GM19397 (cell line): ENCODE results near the gene SULT2A1.
"Not testable (repeated sequence)": the region's sequence is repeated elsewhere in the genome, so short reads cannot be mapped to it uniquely, and the experiment has no call there.

Experiments used
- ATAC-seq: cut with Tn5 transposase; IDR thresholded peaks from one replicate; pipeline ENCODE4 v1.9.1; 2021; ENCODE audit warnings: mild to moderate bottlenecking, moderate library complexity; ENCODE audit not compliant: unreplicated experiment

SULT2A1 gene, protein sequence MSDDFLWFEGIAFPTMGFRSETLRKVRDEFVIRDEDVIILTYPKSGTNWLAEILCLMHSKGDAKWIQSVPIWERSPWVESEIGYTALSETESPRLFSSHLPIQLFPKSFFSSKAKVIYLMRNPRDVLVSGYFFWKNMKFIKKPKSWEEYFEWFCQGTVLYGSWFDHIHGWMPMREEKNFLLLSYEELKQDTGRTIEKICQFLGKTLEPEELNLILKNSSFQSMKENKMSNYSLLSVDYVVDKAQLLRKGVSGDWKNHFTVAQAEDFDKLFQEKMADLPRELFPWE

DNA sequence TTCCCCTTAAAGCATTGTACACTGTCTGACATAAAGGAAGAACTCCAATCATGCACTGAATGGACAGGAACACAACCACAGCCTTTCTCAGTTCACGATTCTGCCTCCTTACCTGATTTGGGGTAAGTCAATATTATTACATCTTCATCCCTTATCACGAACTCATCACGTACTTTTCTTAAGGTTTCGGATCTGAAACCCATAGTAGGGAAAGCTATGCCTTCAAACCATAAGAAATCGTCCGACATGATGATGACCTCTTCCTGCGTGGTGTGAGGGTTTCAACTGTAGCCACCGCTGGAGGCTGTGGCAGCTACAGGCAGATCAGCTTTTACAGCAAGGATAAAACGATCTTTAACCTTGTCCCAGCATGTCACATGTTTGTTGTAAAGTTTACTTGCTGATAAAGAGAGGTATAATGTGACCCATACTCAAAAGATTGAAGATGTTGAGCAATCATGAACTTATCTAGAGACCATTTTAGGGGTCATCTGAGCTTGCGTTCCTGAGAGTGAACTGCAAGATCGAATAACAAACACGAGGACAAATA is at the start of gene SULT2A1:
SULT2A1 (minus strand) TSS at position 306 of the 550 bp plus-strand sequence; CDS start at position 248, 58 bp downstream.
- no peak for ATAC-seq

DNA sequence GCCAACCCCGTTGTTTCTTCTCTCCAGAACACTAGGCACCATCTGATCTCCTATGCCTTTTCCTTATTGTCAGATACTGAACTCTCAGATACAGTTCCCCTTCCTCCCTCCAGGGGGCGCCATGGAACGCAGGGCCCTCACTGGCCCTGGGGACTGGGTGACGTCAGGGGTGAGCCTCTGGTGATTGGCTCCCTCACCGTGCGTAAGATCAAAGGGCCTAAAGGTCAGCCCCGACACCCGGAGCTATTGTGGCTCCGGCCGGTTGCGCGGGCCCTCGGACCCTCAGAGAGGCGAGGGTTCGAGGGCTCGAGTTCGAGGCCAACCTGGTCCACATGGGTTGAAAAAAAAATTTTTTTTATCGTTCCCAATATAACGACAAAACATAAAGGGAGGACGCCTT is 42.5 kb upstream of the SULT2A1 start:
- not testable (repeated sequence) for ATAC-seq

DNA sequence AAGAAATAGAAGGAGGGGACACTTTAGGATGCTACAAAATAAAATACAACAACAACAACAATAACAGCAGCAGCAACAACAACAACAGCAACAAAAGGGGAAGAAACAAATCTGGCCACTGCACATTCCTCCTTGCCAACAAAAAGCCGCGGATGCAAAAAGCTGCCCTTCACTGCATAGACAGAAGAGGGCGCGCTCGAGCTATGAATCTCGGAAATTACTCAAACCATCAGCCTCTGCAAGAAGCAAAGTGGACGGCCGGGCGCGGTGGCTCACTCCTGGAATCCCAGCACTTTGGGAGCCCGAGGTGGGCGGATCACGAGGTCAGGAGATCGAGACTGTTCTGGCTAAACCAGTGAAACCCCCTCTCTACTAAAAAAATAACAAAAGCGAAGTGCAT is 34.0 kb upstream of the SULT2A1 start:
- not testable (repeated sequence) for ATAC-seq

DNA sequence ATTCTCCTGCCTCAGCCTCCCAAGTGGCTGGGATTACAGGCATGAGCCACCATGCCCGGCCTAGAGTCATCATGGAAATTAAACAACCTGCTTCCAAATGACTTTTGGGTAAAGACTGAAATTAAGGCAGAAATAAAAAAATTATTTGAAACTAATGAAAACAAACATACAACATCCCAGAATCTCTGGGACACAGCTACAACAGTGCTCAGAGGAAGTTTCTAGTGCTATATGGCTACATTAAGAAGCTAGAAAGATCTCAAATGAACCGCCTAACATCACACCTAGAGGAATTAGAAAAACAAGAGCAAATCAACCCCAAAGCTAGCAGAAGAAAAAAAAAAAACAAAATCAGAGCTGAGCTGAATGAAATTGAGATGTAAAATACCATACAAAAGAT is 24.1 kb upstream of the SULT2A1 start:
- ATAC-seq = not testable (repeated sequence)

DNA sequence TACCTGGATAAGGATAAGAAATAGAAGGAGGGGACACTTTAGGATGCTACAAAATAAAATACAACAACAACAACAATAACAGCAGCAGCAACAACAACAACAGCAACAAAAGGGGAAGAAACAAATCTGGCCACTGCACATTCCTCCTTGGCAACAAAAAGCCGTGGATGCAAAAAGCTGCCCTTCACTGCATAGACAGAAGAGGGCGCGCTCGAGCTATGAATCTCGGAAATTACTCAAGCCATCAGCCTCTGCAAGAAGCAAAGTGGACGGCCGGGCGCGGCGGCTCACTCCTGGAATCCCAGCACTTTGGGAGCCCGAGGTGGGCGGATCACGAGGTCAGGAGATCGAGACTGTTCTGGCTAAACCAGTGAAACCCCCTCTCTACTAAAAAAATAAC is 23.2 kb upstream of the SULT2A1 start:
- ATAC-seq = not testable (repeated sequence)

DNA sequence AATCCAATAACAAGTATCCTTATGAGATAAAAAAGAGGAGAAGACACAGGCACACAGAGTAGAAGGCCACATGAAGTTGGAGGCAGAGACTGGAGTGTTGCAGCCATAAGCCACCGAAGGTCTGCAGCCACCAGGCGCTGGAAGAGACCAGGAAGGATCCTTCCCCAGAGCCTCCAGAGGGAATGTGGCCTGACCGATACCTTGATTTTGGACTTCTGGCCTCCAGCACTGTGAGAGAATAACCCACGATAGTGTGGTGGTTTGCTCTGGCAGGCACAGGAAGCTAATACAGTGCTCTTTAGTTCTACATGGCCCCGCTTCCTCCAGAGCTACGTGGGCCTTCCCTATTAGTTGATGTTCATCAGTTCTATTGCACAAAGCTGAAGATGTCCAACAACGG is 15.3 kb upstream of the SULT2A1 start:
- no peak for ATAC-seq

DNA sequence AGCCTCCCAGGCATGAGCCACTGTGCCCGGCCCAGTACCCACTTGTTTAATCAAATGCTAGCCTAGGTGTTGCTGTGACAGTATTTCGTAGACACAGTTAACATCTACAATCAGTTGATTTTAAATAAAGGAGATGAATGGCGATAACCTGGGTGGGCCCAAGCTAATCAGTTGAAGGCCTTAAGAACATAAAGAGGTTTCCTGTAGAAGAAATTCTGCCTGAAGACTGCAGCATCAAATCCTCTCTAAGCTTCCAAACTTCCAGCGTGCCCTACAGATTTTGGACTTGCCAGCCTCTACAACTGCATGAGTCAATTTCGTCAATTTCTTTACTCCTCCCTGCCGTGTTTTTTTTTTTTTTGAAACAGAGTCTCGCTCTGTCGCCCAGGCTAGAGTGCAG is 13.2 kb upstream of the SULT2A1 start:
- ATAC-seq = no peak

DNA sequence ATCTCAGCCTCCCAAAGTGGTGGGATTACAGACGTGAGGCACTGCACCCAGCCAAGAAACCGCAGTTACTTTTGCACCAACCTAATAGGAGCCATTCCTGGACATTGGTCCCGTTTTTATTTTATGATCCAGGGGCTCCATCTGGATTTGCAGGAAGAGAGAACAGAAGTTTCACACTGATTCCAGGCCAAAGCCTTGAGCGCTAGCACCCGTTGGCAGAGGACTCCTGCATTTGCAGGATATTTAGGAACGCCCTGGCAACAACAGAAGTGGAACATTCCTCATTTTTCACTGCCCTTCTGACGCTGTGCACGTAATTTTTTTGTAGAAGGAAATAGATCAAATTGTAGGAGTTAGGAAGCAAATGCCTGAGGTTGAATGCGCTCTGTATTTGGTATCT is 11.7 kb upstream of the SULT2A1 start:
- ATAC-seq = no peak

DNA sequence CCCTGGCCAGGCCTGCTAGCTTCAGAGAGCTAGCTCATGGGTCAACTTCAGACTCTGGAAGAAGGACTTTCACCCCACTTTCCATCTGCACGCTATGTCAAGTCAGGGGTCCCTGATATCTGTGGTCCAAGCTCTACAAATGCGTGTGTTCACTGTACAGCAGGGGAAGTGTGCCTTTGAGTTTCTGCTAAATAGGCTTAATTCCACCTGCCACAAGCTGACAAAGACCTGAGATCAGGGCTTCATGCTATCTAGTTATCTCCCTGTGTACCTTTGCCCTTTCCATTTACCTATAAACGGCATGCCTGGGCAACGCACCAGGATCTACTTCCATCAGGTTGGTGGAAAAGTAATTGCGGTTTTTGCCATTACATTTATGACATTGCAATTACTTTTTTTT is 10.7 kb upstream of the SULT2A1 start:
- no peak for ATAC-seq

DNA sequence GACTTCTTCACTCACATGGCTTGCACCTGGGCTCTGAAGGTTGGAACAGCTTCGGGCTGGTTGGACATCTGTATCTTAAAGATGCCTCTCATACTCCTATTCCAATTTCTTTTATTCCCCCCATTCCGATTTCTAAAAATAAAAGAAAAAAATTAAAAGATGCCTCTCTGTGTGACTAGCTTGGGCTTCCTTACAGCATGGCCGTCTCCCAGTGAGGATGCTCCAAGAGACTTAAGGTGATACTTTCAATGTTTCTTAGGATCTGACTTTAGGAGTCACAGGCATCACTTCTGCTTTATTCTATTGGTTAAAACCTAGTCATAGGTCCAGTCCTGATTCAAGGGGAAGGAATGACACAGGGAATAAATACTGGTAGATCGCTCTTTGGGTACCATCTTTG is 9.9 kb upstream of the SULT2A1 start:
- ATAC-seq = no peak

DNA sequence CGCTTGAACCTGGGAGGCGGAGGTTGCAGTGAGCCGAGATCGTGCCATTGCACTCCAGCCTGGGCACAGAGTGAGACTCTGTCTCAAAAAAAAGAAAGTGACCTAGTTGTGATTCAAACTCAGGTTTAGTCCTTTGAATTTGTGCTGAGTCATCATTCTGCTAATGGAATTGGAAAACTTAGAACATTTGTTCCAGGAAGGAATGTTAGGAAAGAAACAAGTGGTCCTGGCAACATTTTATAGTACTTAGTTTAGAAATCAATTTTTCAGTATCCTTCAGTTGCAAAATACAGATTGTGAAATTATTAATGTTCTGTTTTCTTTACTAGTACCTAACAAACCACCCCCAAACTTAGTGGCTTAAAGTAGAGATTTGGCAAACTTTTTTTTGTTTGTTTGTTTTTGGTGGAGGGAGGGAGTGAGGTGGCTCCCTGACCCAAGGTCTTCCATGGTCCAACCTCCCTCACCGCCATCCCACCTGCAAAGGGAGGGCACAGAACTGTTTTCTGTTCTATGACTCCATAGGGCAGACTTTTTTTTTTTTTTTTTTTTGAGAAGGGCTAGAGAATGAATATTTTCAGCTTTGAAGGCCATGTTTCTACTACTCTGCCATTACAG is 9.2 kb upstream of the SULT2A1 start:
- no peak for ATAC-seq

DNA sequence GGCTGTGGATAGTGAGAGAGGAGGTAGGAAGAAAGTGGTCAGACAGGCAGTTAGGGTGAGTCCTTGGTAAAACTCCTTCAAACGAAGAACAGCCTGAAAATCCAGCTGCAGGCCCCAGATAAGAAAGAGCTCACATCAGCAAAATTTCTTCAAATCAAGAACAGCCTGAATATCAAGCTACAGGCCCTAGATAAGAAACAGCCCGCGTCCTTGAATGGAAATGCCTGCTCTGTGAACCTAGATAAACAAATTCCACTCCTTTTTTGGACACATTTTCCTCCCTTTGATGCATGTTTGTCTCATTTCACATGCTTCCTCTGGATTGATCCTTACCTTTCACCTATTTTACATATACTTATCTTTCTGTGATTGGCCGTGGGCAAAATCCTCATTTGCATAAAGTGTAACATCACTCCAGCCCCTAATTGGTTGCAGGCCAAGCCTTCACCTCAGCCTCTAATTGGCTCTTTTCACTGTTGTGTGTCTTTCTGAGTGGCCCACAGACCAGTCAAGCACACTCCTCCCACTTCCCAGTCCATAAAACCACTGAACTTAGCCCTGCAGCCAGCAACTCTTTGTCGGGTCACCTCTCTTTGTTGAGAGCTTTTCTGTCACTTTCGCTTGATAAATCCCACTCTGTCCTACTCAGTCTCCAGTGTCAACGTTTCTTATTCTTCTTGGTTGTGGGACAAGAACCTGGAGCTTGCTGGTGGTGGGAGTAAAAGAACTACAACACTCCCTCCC is 6.0 kb upstream of the SULT2A1 start:
- no peak for ATAC-seq

DNA sequence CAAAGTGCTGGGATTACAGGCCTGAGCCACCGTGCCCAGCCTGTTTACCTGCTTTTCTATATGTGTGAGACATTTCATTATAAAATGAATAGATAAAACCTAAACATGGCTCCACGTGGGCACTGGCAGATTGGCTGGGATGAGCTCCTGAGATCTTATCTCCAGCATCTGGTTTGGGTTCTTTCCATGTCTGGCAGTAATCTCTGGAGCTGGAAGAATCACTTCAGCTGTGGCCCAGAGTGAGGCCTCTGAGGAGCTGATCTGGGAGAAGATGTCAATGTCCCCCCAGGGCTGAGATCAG is 5.5 kb upstream of the SULT2A1 start:
- ATAC-seq = no peak

DNA sequence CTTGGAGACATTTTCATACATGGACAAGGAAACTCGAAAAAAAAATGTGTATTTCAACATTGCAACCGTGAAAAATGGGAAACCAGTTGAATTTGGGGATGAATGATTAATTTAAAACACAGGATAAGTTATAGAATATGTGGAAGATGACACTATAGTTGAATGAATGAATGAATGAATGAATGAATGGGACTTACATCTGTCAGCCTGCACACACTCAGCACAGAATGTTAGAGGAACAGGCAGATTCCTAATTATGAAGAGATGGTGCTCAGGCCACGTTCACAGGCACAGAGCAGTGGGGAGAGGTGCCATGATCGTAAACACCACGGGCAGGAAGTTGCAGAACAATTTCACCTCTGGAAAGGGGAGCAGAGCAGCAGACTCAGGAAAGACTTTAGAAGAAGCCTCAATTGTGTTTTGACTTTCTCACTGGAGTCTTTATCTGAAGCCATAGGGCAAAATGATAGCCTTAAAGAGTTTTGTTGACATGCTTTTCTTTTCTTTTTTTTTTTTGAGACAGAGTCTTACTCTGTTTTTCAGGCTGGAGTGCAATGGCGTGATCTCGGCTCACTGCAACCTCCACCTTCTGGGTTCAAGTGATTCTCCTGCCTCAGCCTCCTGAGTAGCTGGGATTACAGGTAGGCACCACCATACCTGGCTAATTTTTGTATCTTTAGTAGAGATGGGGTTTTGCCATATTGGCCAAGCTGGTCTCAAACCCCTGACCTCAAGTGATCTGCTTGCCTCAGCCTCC is 4.9 kb upstream of the SULT2A1 start:
- ATAC-seq = no peak

DNA sequence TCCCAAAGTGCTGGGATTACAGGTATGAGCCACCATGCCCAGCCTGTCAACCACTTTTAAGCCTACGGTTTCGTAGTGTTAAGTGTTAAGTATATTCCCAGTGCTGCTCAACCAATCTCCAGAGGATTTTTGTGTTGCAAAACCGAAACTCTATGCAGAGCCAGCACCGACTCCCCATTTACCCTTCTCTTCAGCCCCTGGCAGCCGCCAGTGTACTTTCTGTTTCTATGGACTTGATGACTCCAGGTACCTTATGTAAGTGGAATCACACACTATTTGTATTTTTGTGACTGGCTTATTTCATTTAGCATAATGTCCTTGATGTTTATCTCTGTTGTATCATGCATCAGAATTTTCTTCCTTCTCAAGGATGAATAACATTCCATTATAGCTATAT is 1.1 kb downstream of the SULT2A1 start:
- no peak for ATAC-seq

DNA sequence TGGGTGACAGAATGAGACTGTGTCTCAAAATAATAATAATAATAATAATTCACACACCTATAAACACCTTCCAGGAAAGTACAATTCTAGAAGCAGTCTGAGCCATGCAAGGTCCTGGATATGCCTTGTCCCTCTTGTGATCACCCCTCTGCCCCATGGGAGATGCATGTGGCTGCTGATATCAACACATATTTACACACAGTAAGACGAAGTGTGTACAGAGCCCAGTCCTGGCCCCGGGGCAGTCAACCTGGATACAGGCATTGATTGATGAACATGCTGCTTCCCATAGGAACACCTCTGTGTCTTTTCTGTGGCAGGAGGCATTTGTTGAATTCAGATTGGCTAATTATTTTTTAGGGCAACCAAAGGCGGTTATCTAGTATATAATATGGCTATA is 3.2 kb downstream of the SULT2A1 start:
- no peak for ATAC-seq

DNA sequence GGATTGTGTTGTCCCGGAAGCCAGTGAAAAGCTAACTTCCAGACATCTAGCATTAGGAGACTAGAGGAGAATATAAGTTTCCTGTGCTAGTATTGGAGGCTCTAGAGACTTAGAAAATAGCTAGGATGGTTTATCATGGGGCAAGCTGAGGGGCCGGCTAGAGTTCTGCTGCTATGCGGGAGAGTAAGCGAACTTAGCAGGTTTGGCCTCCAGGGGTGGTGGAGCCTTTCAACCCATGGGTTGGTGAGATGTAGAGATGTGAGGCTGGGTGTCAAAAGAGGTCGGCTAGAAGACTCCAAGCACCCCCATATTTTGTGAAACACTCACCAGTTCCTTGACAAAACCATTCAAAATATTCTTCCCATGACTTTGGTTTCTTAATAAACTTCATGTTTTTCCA is 4.4 kb downstream of the SULT2A1 start:
- no peak for ATAC-seq

DNA sequence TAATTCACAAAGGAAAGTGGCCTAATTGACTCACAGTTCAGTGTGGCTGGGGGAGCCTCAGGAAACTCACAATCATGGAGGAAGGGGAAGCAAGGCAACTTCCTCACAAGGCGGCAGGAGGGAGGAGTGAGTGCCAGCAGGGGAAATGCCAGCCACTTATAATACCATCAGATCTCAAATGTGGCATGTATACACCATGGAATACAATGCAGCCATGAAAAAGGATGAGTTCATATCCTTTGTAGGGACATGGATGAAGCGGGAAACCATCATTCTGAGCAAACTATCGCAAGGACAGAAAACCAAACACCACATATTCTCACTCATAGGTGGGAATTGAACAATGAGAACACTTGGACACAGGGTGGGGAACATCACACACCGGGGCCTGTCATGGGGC is 6.7 kb downstream of the SULT2A1 start:
- ATAC-seq = not testable (repeated sequence)

DNA sequence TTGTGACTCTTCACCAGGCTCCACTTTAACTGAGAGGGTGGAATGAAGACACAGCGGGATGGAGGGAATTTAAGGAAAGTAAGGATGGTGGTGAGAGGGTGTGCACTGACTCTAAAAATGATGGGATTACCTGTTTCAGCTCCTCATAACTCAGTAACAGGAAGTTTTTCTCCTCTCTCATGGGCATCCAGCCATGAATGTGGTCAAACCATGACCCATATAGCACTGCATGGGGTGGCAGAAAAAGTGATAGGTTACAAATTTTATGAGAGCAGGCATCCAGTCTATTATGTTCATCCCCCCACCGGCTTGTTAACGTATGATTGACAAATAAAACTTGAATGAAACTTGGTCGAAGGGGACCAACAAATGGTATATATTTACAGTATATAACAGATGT is 7.2 kb downstream of the SULT2A1 start:
- ATAC-seq = no peak

DNA sequence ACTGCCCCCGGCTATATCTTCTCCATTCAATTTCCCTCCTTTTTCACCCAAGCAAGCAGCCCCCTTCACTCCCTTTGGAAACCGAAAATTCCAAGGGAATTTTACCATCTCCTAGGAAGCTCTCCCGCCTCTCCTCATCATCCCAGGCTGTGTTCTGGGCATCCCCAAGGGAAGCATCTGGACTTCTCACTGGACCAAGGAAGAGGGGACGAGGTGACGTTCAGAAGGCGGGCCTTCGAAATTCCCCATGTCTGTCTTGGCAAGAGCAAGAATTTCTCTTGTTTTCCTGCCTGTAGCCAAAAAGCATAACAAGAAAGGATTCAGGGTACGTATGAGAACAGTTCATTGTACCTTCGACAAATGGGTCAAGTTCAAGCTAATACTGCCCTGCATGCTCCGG is 20.9 kb downstream of the SULT2A1 start:
- no peak for ATAC-seq

DNA sequence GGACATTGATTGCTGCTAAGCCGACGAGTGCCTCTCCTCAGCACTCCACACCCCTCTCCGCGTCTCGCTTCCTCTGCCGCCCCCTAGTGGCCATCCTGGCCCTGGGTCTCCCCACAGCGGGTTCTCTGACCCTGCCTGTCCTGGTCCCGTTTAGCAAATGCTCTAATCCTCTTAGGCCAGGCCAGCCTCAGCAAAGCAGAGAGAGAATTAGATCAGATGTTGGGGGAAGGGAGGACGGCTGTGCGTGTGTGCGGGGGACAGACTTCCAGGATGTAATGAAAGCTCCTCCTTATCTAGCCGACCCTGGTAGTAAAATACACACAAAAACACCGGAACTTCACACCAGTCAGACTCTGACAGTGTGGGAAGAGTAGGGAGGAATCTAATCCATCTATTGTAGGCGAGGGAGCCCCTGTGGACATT is 22.6 kb downstream of the SULT2A1 start:
- no peak for ATAC-seq
